ENCODE measurements around the gene JAML.

The JAML gene

GRCh38 chr11:118209033-118209432 lies 15.8 kb downstream of the JAML start:
- TF ChIP-seq REST (IDR thresholded peaks at IDR 0.05; ENCODE audit: insufficient read depth in 1 of 2, low read depth in 2 of 2, low read length in 2 of 2) = no peak
- no peak for TF ChIP-seq POLR2AphosphoS5 (IDR thresholded peaks at IDR 0.05; ENCODE audit: low read depth, low read length)
- TF ChIP-seq TAF1 (IDR thresholded peaks at IDR 0.05; ENCODE audit: borderline replicate concordance, insufficient read depth, low read length) = no peak
- no peak for TF ChIP-seq SIN3A (IDR thresholded peaks at IDR 0.05; ENCODE audit: borderline replicate concordance, insufficient read depth, low read length)
- TF ChIP-seq FOXP2 (optimal IDR thresholded peaks at IDR 0.05; ENCODE audit: borderline replicate concordance, extremely low read depth, extremely low read length, insufficient read depth) = no peak

- TF ChIP-seq POLR2AphosphoS5 (IDR thresholded peaks at IDR 0.05; ENCODE audit: low read depth, low read length) (no peak), FOXP2 (optimal IDR thresholded peaks at IDR 0.05; ENCODE audit: borderline replicate concordance, extremely low read depth, extremely low read length, insufficient read depth) (no peak), REST (IDR thresholded peaks at IDR 0.05; ENCODE audit: insufficient read depth in 1 of 2, low read depth in 2 of 2, low read length in 2 of 2) (no peak), SIN3A (IDR thresholded peaks at IDR 0.05; ENCODE audit: borderline replicate concordance, insufficient read depth, low read length) (no peak), TAF1 (IDR thresholded peaks at IDR 0.05; ENCODE audit: borderline replicate concordance, insufficient read depth, low read length) (no peak)
Observed at GRCh38 chr11:118207079-118207478, 17.7 kb downstream of the JAML start.

GRCh38 chr11:118206391-118207031 lies 18.3 kb downstream of the JAML start:
- no peak for TF ChIP-seq TAF1 (IDR thresholded peaks at IDR 0.05; ENCODE audit: borderline replicate concordance, insufficient read depth, low read length)
- TF ChIP-seq FOXP2 (optimal IDR thresholded peaks at IDR 0.05; ENCODE audit: borderline replicate concordance, extremely low read depth, extremely low read length, insufficient read depth) = no peak
- TF ChIP-seq SIN3A (IDR thresholded peaks at IDR 0.05; ENCODE audit: borderline replicate concordance, insufficient read depth, low read length) = no peak
- TF ChIP-seq POLR2AphosphoS5 (IDR thresholded peaks at IDR 0.05; ENCODE audit: low read depth, low read length) = no peak
- TF ChIP-seq REST (IDR thresholded peaks at IDR 0.05; ENCODE audit: insufficient read depth in 1 of 2, low read depth in 2 of 2, low read length in 2 of 2) = no peak

- TF ChIP-seq POLR2AphosphoS5 (IDR thresholded peaks at IDR 0.05; ENCODE audit: low read depth, low read length) = no peak
- no peak for TF ChIP-seq FOXP2 (optimal IDR thresholded peaks at IDR 0.05; ENCODE audit: borderline replicate concordance, extremely low read depth, extremely low read length, insufficient read depth)
- no peak for TF ChIP-seq REST (IDR thresholded peaks at IDR 0.05; ENCODE audit: insufficient read depth in 1 of 2, low read depth in 2 of 2, low read length in 2 of 2)
- no peak for TF ChIP-seq SIN3A (IDR thresholded peaks at IDR 0.05; ENCODE audit: borderline replicate concordance, insufficient read depth, low read length)
- no peak for TF ChIP-seq TAF1 (IDR thresholded peaks at IDR 0.05; ENCODE audit: borderline replicate concordance, insufficient read depth, low read length)
Observed at GRCh38 chr11:118205606-118206378, 19.0 kb downstream of the JAML start.
